HepG2 (cell line): ENCODE data around the gene SLC13A3. TPM values are rescaled to one million over a fixed set of nuclear protein-coding genes. Genes with fewer than 3 reads are reported as not detected.
A peak's percentile ranks its signal among the peaks of the same experiment; 100 is the strongest.

Experiments
- BCL6 ChIP-seq: IDR thresholded peaks from 2 replicates; pipeline ENCODE4 v1.6.1; 2016; ENCODE audit warnings: missing genetic modification reagents, missing compliant biosample characterization
- CBX2 ChIP-seq, 2 experiments: fragments of 200-600 bp in 1 of 2; sonication (generic); formaldehyde crosslinking in 1 of 2; IDR thresholded peaks; 2 replicates each; pipeline versions ENCODE4 v1.7.0 to v1.8.1; 2018 to 2022; ENCODE audit warnings: low read depth in 2 of 2, low read length in 1 of 2, mild to moderate bottlenecking in 1 of 2, missing genetic modification reagents in 1 of 2
- CSRNP2 ChIP-seq: sonication (generic); formaldehyde crosslinking; conservative IDR thresholded peaks from 2 replicates; pipeline ENCODE4 v1.8.0; 2022; ENCODE audit warnings: low read depth, missing genetic modification reagents
- GATA4 ChIP-seq: sonication (generic); IDR thresholded peaks from 2 replicates; pipeline ENCODE4 v1.6.1; 2016; ENCODE audit warnings: antibody characterized with exemption, low read depth, borderline replicate concordance
- GLI4 ChIP-seq: sonication (generic); formaldehyde crosslinking; IDR thresholded peaks from 2 replicates; pipeline ENCODE4 v1.5.1; 2020; ENCODE audit warnings: missing genetic modification reagents, mild to moderate bottlenecking, moderate library complexity, borderline replicate concordance
- KDM4B ChIP-seq: sonication (generic); formaldehyde crosslinking; IDR thresholded peaks from 2 replicates; pipeline ENCODE4 v1.4.0; 2020; ENCODE audit warnings: missing genetic modification reagents
- MIER2 ChIP-seq: IDR thresholded peaks from 2 replicates; pipeline ENCODE4 v1.6.1; 2016; ENCODE audit warnings: missing biosample characterization, missing genetic modification reagents
- MYC ChIP-seq: sonication (generic); formaldehyde crosslinking; IDR thresholded peaks from 2 replicates; pipeline ENCODE4 v1.9.0; 2021; ENCODE audit warnings: missing genetic modification reagents, borderline replicate concordance
- ONECUT2 ChIP-seq: sonication (generic); formaldehyde crosslinking; IDR thresholded peaks from 2 replicates; pipeline ENCODE4 v1.4.0; 2020; ENCODE audit warnings: missing genetic modification reagents
- SP1 ChIP-seq, 2 experiments: fragments of 450-650 bp in 1 of 2; sonication (generic) in 1 of 2; formaldehyde crosslinking in 1 of 2; IDR thresholded peaks; 2 replicates each; pipeline versions ENCODE4 v1.4.0 to v1.6.1; 2016 to 2020; ENCODE audit warnings: missing genetic modification reagents in 1 of 2
- TMF1 ChIP-seq: sonication (generic); formaldehyde crosslinking; IDR thresholded peaks from 2 replicates; pipeline ENCODE4 v1.8.1; 2022; ENCODE audit warnings: low read depth, missing genetic modification reagents
- ZBTB34 ChIP-seq: sonication (generic); formaldehyde crosslinking; IDR thresholded peaks from 2 replicates; pipeline ENCODE4 v1.8.0; 2022; ENCODE audit warnings: mild to moderate bottlenecking, missing genetic modification reagents
- ZNF709 ChIP-seq: sonication (generic); formaldehyde crosslinking; IDR thresholded peaks from 2 replicates; pipeline ENCODE4 v1.5.0; 2020; ENCODE audit warnings: mild to moderate bottlenecking, missing genetic modification reagents
- ZNF83 ChIP-seq: sonication (generic); formaldehyde crosslinking; IDR thresholded peaks from 2 replicates; pipeline ENCODE4 v1.4.0; 2020; ENCODE audit warnings: missing genetic modification reagents, mild to moderate bottlenecking, borderline replicate concordance
- polyA plus RNA-seq, 8 experiments: library from polyadenylated mRNA; depleted of rRNA in 3 of 8; stranded (reverse) in 7 of 8; unstranded in 1 of 8; fragments of >200 nt; fragmentation: Illumina TruSeq in 4 of 8; extraction: Trizol in 4 of 8; gene quantifications; 2 replicates each; pipeline versions ENCODE4 v1.2.1 to v1.2.3, GENCODE V29; 2011 to 2016; ENCODE audit warnings: low read depth in 4 of 8, missing spikeins in 1 of 8, mixed read lengths in 1 of 8; ENCODE audit not compliant: insufficient read depth in 1 of 8
- total RNA-seq, 5 experiments: library from RNA; depleted of rRNA; stranded (reverse); fragments of >200 nt; fragmentation: Illumina TruSeq; extraction: Trizol; gene quantifications; 2 replicates each; pipeline ENCODE4 v1.2.3, GENCODE V29; 2016; ENCODE audit warnings: low read depth in 1 of 5
- TF ChIP-seq, protein P1 (sequence below): sonication (generic); formaldehyde crosslinking; IDR thresholded peaks from 2 replicates; pipeline ENCODE4 v1.4.0; 2020; ENCODE audit warnings: low read depth, missing genetic modification reagents
- TF ChIP-seq, protein P2 (sequence below): sonication (generic); formaldehyde crosslinking; IDR thresholded peaks from 2 replicates; pipeline ENCODE4 v1.8.0; 2022; ENCODE audit warnings: missing genetic modification reagents, mild to moderate bottlenecking, borderline replicate concordance
- TF ChIP-seq, protein P3 (sequence below): sonication (generic); formaldehyde crosslinking; IDR thresholded peaks from 2 replicates; pipeline ENCODE4 v1.5.1; 2020; ENCODE audit warnings: missing genetic modification reagents, mild to moderate bottlenecking, borderline replicate concordance

The SLC13A3 gene
- total and polyA plus RNA-seq, 2 of the 13 experiments (the other 11 are each of a cell fraction or from before 2014, with no cell fraction given): 66.5 to 76.0 TPM

GRCh38 chr20:46651091-46651962, at the start of gene SLC13A3 (continued):
- TF ChIP-seq TMF1 (CRISPR knock-in tag): peak; percentile 72
- TF ChIP-seq ONECUT2 (CRISPR knock-in tag): no peak
- no peak for TF ChIP-seq GATA4
- no peak; the same call in 1 of the 2 replicates for TF ChIP-seq KDM4B (CRISPR knock-in tag)
- TF ChIP-seq MIER2: no peak
- peak; percentile 93 for TF ChIP-seq ZNF709 (CRISPR knock-in tag)
- TF ChIP-seq, protein P1, sequence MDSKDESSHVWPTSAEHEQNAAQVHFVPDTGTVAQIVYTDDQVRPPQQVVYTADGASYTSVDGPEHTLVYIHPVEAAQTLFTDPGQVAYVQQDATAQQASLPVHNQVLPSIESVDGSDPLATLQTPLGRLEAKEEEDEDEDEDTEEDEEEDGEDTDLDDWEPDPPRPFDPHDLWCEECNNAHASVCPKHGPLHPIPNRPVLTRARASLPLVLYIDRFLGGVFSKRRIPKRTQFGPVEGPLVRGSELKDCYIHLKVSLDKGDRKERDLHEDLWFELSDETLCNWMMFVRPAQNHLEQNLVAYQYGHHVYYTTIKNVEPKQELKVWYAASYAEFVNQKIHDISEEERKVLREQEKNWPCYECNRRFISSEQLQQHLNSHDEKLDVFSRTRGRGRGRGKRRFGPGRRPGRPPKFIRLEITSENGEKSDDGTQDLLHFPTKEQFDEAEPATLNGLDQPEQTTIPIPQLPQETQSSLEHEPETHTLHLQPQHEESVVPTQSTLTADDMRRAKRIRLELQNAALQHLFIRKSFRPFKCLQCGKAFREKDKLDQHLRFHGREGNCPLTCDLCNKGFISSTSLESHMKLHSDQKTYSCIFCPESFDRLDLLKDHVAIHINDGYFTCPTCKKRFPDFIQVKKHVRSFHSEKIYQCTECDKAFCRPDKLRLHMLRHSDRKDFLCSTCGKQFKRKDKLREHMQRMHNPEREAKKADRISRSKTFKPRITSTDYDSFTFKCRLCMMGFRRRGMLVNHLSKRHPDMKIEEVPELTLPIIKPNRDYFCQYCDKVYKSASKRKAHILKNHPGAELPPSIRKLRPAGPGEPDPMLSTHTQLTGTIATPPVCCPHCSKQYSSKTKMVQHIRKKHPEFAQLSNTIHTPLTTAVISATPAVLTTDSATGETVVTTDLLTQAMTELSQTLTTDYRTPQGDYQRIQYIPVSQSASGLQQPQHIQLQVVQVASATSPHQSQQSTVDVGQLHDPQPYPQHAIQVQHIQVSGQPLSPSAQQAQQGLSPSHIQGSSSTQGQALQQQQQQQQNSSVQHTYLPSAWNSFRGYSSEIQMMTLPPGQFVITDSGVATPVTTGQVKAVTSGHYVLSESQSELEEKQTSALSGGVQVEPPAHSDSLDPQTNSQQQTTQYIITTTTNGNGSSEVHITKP (CRISPR knock-in tag): no peak; the same call in 1 of the 2 replicates
- no peak for TF ChIP-seq SP1 (IDR thresholded peaks at IDR 0.05)
- peak; percentile 65 for TF ChIP-seq SP1 (CRISPR knock-in tag; IDR thresholded peaks at IDR 0.05)
- peak; percentile 94 for TF ChIP-seq ZNF83 (CRISPR knock-in tag)
- TF ChIP-seq, protein P2, sequence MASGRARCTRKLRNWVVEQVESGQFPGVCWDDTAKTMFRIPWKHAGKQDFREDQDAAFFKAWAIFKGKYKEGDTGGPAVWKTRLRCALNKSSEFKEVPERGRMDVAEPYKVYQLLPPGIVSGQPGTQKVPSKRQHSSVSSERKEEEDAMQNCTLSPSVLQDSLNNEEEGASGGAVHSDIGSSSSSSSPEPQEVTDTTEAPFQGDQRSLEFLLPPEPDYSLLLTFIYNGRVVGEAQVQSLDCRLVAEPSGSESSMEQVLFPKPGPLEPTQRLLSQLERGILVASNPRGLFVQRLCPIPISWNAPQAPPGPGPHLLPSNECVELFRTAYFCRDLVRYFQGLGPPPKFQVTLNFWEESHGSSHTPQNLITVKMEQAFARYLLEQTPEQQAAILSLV (CRISPR knock-in tag): peak; percentile 96
- TF ChIP-seq CSRNP2: no peak
- TF ChIP-seq MYC (CRISPR knock-in tag): peak; percentile 77
- TF ChIP-seq CBX2 (IDR thresholded peaks at IDR 0.05; ENCODE audit: low read depth, low read length): no peak
- peak; percentile 97; the same call in 1 of the 2 replicates for TF ChIP-seq CBX2 (CRISPR knock-in tag; IDR thresholded peaks at IDR 0.05; ENCODE audit: low read depth)
- 0 out of 2 replicates have a peak, but pooled peaks have one; percentile 19 for TF ChIP-seq GLI4 (CRISPR knock-in tag)
- TF ChIP-seq BCL6 (CRISPR knock-in tag): peak; percentile 25; the same call in 1 of the 2 replicates
- TF ChIP-seq ZBTB34: peak; percentile 87
- TF ChIP-seq, protein P3, sequence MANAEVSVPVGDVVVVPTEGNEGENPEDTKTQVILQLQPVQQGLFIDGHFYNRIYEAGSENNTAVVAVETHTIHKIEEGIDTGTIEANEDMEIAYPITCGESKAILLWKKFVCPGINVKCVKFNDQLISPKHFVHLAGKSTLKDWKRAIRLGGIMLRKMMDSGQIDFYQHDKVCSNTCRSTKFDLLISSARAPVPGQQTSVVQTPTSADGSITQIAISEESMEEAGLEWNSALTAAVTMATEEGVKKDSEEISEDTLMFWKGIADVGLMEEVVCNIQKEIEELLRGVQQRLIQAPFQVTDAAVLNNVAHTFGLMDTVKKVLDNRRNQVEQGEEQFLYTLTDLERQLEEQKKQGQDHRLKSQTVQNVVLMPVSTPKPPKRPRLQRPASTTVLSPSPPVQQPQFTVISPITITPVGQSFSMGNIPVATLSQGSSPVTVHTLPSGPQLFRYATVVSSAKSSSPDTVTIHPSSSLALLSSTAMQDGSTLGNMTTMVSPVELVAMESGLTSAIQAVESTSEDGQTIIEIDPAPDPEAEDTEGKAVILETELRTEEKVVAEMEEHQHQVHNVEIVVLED (CRISPR knock-in tag): peak; percentile 40; the same call in 1 of the 2 replicates
